ENCODE data around the gene SBSN.

SBSN gene

DNA sequence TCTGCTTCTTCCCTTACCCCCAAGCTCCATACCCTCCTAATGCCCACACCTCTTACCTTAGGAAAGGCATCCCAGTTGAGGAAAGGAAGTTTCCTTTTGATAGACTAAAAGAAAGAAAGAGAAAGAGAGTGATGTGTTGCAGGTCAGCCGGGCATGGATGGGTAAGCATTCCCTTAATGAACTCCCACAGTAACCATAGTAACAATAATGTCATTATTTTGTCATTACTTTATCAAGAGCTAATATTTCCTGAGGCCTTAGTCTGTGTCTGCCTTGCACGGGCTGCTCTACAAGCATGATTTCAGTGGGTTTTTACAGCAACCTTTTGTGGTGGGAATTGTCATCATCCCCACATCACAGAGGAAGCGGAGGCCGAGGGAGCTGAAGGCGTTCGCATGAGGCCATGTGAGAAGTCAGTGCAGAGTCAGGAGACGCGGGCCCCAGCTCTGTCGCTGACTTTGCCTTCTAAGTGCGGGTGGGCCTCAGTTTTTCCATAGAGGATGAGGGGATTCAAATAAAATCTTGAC is 40.4 kb downstream of the SBSN start:
- no peaks in the 10 kb centered on the region for H3K79me2 ChIP-seq (ENCODE audit: insufficient read depth, low read length)
- H2AFZ ChIP-seq (ENCODE audit: low read depth, low read length): no peak overlapping the region
- H3K9ac ChIP-seq (ENCODE audit: low read depth, low read length): no peak overlapping the region
- ATAC-seq (ENCODE audit: insufficient read depth, low read depth): no peak
- no peak overlapping the region for H3K4me2 ChIP-seq (ENCODE audit: insufficient read depth, low read length)
- no peaks in the 10 kb centered on the region for H4K20me1 ChIP-seq (ENCODE audit: insufficient read depth, low read length)
- DNase-seq: no peak
- peaks cover 5% of the 10 kb centered on the region; the same call in 1 of the 2 replicates for H3K4me1 ChIP-seq (ENCODE audit: insufficient read depth, low read length)
- H3K27ac ChIP-seq (ENCODE audit: low read length): no peak overlapping the region
- no peaks in the 10 kb centered on the region for H3K36me3 ChIP-seq (ENCODE audit: insufficient read depth, low read length)
- H3K4me3 ChIP-seq (ENCODE audit: low read depth in 1 of 2, low read length in 2 of 2): no peak overlapping the region
- H3K9me3 ChIP-seq (ENCODE audit: insufficient read depth, low read length, severe bottlenecking): no peaks in the 10 kb centered on the region
- TF ChIP-seq, protein P1, sequence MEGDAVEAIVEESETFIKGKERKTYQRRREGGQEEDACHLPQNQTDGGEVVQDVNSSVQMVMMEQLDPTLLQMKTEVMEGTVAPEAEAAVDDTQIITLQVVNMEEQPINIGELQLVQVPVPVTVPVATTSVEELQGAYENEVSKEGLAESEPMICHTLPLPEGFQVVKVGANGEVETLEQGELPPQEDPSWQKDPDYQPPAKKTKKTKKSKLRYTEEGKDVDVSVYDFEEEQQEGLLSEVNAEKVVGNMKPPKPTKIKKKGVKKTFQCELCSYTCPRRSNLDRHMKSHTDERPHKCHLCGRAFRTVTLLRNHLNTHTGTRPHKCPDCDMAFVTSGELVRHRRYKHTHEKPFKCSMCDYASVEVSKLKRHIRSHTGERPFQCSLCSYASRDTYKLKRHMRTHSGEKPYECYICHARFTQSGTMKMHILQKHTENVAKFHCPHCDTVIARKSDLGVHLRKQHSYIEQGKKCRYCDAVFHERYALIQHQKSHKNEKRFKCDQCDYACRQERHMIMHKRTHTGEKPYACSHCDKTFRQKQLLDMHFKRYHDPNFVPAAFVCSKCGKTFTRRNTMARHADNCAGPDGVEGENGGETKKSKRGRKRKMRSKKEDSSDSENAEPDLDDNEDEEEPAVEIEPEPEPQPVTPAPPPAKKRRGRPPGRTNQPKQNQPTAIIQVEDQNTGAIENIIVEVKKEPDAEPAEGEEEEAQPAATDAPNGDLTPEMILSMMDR (IDR thresholded peaks at IDR 0.05; ENCODE audit: borderline replicate concordance, extremely low read depth, low read length, poor library complexity, severe bottlenecking): no peak
- no peak for TF ChIP-seq EZH2 (IDR thresholded peaks at IDR 0.05; ENCODE audit: borderline replicate concordance, low read depth, low read length, severe bottlenecking)
- H3K27me3 ChIP-seq (ENCODE audit: insufficient read depth, low read length, poor library complexity): peaks cover 22% of the 10 kb centered on the region

DNA sequence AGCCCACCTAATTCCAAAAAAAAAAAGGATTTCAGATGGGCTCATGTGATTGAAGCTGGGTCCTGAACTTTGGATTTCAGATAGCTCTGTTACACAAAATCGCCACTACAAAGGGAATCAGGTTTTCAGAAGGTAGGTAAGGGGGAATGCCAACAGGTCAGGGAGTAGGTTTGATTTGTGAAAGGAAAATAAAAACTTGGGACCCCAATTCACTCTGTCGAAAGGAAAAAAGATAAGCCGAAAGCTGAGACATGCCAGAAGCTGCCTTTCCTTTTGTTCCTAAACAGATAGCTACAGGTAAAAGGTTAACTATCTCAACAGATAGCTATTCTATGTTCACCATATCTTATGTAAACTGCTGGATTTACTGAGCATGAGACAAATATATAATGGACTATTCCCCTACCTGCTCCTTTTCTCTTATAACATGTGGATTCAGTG is 41.8 kb downstream of the SBSN start:
- DNase-seq (no peak), ATAC-seq (ENCODE audit: insufficient read depth, low read depth) (no peak)
- no peaks in the 10 kb centered on the region for H3K9me3 ChIP-seq (ENCODE audit: insufficient read depth, low read length, severe bottlenecking)
- H3K9ac ChIP-seq (ENCODE audit: low read depth, low read length): no peak overlapping the region
- no peak overlapping the region for H3K27ac ChIP-seq (ENCODE audit: low read length)
- TF ChIP-seq EZH2 (IDR thresholded peaks at IDR 0.05; ENCODE audit: borderline replicate concordance, low read depth, low read length, severe bottlenecking): no peak
- TF ChIP-seq, protein P1 (IDR thresholded peaks at IDR 0.05; ENCODE audit: borderline replicate concordance, extremely low read depth, low read length, poor library complexity, severe bottlenecking): no peak
- H4K20me1 ChIP-seq (ENCODE audit: insufficient read depth, low read length): no peaks in the 10 kb centered on the region
- no peak overlapping the region for H2AFZ ChIP-seq (ENCODE audit: low read depth, low read length)
- H3K4me2 ChIP-seq (ENCODE audit: insufficient read depth, low read length): no peak overlapping the region
- peaks cover 16% of the 10 kb centered on the region for H3K27me3 ChIP-seq (ENCODE audit: insufficient read depth, low read length, poor library complexity)
- H3K4me1 ChIP-seq (ENCODE audit: insufficient read depth, low read length): peaks cover 5% of the 10 kb centered on the region; the same call in 1 of the 2 replicates
- no peaks in the 10 kb centered on the region for H3K79me2 ChIP-seq (ENCODE audit: insufficient read depth, low read length)
- no peaks in the 10 kb centered on the region for H3K36me3 ChIP-seq (ENCODE audit: insufficient read depth, low read length)
- no peak overlapping the region for H3K4me3 ChIP-seq (ENCODE audit: low read depth in 1 of 2, low read length in 2 of 2)

DNA sequence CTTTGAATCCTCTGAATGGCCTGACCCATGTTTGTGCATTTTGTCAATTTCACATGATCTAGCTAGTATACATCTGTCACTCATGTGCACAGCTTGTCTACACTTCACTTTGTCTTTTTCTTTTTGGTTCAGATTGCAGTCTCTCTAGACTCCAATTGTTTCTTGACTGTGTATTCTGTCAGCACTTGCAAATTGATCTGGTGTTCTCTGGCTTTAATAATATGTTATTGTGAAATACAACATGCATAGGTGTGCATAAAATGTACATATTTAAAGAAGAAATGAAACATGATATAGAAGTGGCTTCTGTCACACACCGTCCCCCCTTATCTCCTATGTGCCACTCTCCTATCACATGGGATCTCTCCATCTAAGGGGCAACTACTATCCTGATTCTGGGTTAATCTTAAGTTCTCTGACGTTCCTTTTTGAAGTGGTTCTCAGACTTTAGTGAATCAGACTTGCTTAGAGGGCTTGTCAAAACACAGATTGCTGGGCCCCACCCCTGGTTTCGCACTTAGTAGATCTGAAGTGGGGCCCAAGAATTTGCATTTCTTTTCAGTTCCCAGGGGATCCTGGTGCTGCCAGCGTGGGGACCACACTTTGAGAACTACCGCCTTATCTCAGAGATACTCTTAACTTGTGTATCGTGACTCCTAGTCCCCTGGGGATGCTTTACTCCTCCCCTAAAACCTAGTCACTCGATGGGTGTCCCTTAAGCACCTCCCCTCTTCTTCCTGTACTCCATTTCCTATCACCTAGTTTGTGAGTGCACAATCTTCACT is 43.7 kb downstream of the SBSN start:
- no peaks in the 10 kb centered on the region for H4K20me1 ChIP-seq (ENCODE audit: insufficient read depth, low read length)
- H3K27ac ChIP-seq (ENCODE audit: low read length): no peak overlapping the region
- no peaks in the 10 kb centered on the region for H3K36me3 ChIP-seq (ENCODE audit: insufficient read depth, low read length)
- H3K4me1 ChIP-seq (ENCODE audit: insufficient read depth, low read length): peaks cover 5% of the 10 kb centered on the region; the same call in 1 of the 2 replicates
- H3K4me3 ChIP-seq (ENCODE audit: low read depth in 1 of 2, low read length in 2 of 2): no peak overlapping the region
- H3K27me3 ChIP-seq (ENCODE audit: insufficient read depth, low read length, poor library complexity): peaks cover 8% of the 10 kb centered on the region
- H2AFZ ChIP-seq (ENCODE audit: low read depth, low read length): no peak overlapping the region; the same call in 1 of the 2 replicates
- no peaks in the 10 kb centered on the region for H3K9me3 ChIP-seq (ENCODE audit: insufficient read depth, low read length, severe bottlenecking)
- H3K79me2 ChIP-seq (ENCODE audit: insufficient read depth, low read length): no peaks in the 10 kb centered on the region
- H3K4me2 ChIP-seq (ENCODE audit: insufficient read depth, low read length): no peak overlapping the region
- no peak for DNase-seq
- no peak overlapping the region for H3K9ac ChIP-seq (ENCODE audit: low read depth, low read length)
- no peak for ATAC-seq (ENCODE audit: insufficient read depth, low read depth)
- no peak for TF ChIP-seq EZH2 (IDR thresholded peaks at IDR 0.05; ENCODE audit: borderline replicate concordance, low read depth, low read length, severe bottlenecking)
- TF ChIP-seq, protein P1 (IDR thresholded peaks at IDR 0.05; ENCODE audit: borderline replicate concordance, extremely low read depth, low read length, poor library complexity, severe bottlenecking): no peak
